HG02885 (cell line): ENCODE data around the gene FBLN5.
A peak's percentile ranks its signal among the peaks of the same experiment; 100 is the strongest.

Experiments used
- ATAC-seq: cut with Tn5 transposase; IDR thresholded peaks from one replicate; pipeline ENCODE4 v1.9.1; 2021; ENCODE audit warnings: mild to moderate bottlenecking; ENCODE audit not compliant: unreplicated experiment, poor library complexity

FBLN5 gene

GRCh38 chr14:91947475-91948184 lies at the start of gene FBLN5:
Gene FBLN5 (minus strand): TSS chr14:91947694. CDS start chr14:91947229, 465 bp downstream.
- ATAC-seq = no peak

GRCh38 chr14:91996948-91997371 lies 49.5 kb upstream of the FBLN5 start:
- no peak for ATAC-seq

- no peak for ATAC-seq
These were observed 39.7 kb upstream of the FBLN5 start for GRCh38 chr14:91987192-91987591.

- ATAC-seq = no peak
These were observed 38.2 kb upstream of the FBLN5 start for GRCh38 chr14:91985521-91986255.

GRCh38 chr14:91985008-91985407 lies 37.5 kb upstream of the FBLN5 start:
- ATAC-seq = no peak

- ATAC-seq = no peak
These were observed 36.1 kb upstream of the FBLN5 start for GRCh38 chr14:91983588-91983987.

- peak; percentile 82 for ATAC-seq
These were observed 32.7 kb upstream of the FBLN5 start for GRCh38 chr14:91980157-91980556.

GRCh38 chr14:91977884-91978283 lies 30.4 kb upstream of the FBLN5 start:
- no peak for ATAC-seq

GRCh38 chr14:91975763-91976162 lies 28.3 kb upstream of the FBLN5 start:
- no peak for ATAC-seq

GRCh38 chr14:91971188-91971778 lies 23.8 kb upstream of the FBLN5 start:
- no peak for ATAC-seq

- no peak for ATAC-seq
These were observed 20.8 kb upstream of the FBLN5 start for GRCh38 chr14:91968280-91968679.

- no peak for ATAC-seq
These were observed 17.2 kb upstream of the FBLN5 start for GRCh38 chr14:91964724-91965123.

- no peak for ATAC-seq
These were observed 16.5 kb upstream of the FBLN5 start for GRCh38 chr14:91964011-91964410.

GRCh38 chr14:91963465-91963864 lies 16.0 kb upstream of the FBLN5 start:
- ATAC-seq = no peak

- ATAC-seq = no peak
These were observed 14.1 kb upstream of the FBLN5 start for GRCh38 chr14:91961297-91962220.

GRCh38 chr14:91957876-91958313 lies 10.4 kb upstream of the FBLN5 start:
- ATAC-seq = no peak

- no peak for ATAC-seq
These were observed 9.1 kb upstream of the FBLN5 start for GRCh38 chr14:91956616-91957015.

- no peak for ATAC-seq
These were observed 7.7 kb upstream of the FBLN5 start for GRCh38 chr14:91955168-91955567.

GRCh38 chr14:91953170-91953985 lies 5.9 kb upstream of the FBLN5 start:
- ATAC-seq = no peak
